Activated naive CD8-positive, alpha-beta T cell treated with anti-CD3 and anti-CD28 coated beads for 36 hours (primary cell): ENCODE data around the gene MED25. TPM values are rescaled to one million over a fixed set of nuclear protein-coding genes. Genes with fewer than 3 reads are reported as not detected.
"Not testable (repeated sequence)": the region's sequence is repeated elsewhere in the genome, so short reads cannot be mapped to it uniquely, and the experiment has no call there.

Experiments
- DNase-seq: peaks from one replicate; pipeline ENCODE4 v3.0.0; 2021
- H3K27ac Mint-ChIP-seq: one replicate; pipeline ENCODE4 v1.8.0; 2022; ENCODE audit warnings: mild to moderate bottlenecking, moderate library complexity, mixed read lengths
- H3K27me3 Mint-ChIP-seq: one replicate; pipeline ENCODE4 v1.8.0; 2022; ENCODE audit warnings: mild to moderate bottlenecking, mixed read lengths
- H3K36me3 Mint-ChIP-seq: one replicate; pipeline ENCODE4 v1.8.0; 2021; ENCODE audit warnings: mild to moderate bottlenecking, mixed read lengths
- H3K4me1 Mint-ChIP-seq: one replicate; pipeline ENCODE4 v1.8.0; 2021; ENCODE audit warnings: mixed read lengths
- H3K4me3 Mint-ChIP-seq: one replicate; pipeline ENCODE4 v1.8.0; 2022; ENCODE audit warnings: mild to moderate bottlenecking, moderate library complexity, mixed read lengths
- H3K9me3 Mint-ChIP-seq: one replicate; pipeline ENCODE4 v1.8.0; 2022; ENCODE audit warnings: mixed read lengths
- total RNA-seq, 2 experiments: library from RNA; stranded (reverse); gene quantifications; one replicate each; pipeline ENCODE4 v1.2.3, GENCODE V29; 2021

The MED25 gene
- total RNA-seq, 2 experiments from 2014 or later: 41.6 to 44.8 TPM

- not testable (repeated sequence) for DNase-seq, H3K36me3 Mint-ChIP-seq, H3K9me3 Mint-ChIP-seq, H3K27me3 Mint-ChIP-seq
- peak overlapping the region; percentile 97 for H3K27ac Mint-ChIP-seq
- peak overlapping the region; percentile 94 for H3K4me3 Mint-ChIP-seq
- H3K4me1 Mint-ChIP-seq: peaks cover 21% of the 10 kb centered on the region
Measured at GRCh38 chr19:49819452-49820115, 1.5 kb downstream of the MED25 start.

DNA sequence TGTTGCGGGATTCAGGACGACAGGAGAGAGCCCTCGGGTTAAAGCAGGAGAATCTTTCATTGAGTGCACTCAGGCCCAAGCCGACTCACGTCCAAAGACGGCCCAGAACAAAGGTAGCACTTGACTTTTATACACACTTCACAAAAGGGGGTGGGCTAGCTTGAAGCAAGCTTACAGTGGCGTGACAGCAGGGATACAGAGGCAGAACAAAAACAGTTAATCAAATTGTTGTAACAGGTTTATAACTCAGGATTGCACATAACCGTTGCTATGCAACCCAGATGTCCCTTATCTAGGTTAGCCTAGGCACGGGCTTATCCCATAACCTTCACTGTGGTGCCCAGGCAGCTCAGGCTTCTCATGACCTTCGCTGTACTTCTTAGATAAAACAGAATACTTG lies 2.0 kb downstream of the MED25 start:
- Mint-ChIP-seq H3K4me1 (peaks cover 21% of the 10 kb centered on the region), H3K9me3 (no peaks in the 10 kb centered on the region), H3K36me3 (no peaks in the 10 kb centered on the region)

GRCh38 chr19:49823472-49823871 lies 5.4 kb downstream of the MED25 start:
- H3K27ac Mint-ChIP-seq: no peak overlapping the region

More for the DNA sequence above, 2.0 kb downstream of the MED25 start:
- no peak overlapping the region for H3K4me3 Mint-ChIP-seq
- no peak overlapping the region for H3K27ac Mint-ChIP-seq
- DNase-seq: no peak
- no peaks in the 10 kb centered on the region for H3K27me3 Mint-ChIP-seq

DNA sequence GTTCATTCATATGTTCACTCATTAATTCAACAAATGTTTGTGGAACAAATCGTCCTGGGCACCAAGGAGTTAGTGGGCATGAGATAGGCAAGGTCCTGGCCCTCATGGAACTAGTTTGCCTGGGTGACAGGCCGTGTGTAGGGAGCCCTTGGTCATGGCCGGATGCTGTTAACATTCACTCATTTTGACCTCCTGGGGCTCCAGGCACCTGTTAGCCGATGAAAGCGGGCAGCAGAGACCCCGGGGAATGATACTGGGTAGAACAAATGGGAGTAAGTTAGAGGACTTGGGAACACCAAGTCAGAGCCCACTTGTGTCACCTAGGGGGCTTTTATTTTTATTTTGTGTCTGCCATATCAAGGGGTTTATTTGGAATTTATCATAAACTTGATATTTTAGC lies 6.6 kb downstream of the MED25 start:
- Mint-ChIP-seq H3K4me3 (no peak overlapping the region), H3K9me3 (no peaks in the 10 kb centered on the region), H3K36me3 (no peaks in the 10 kb centered on the region), H3K27ac (no peak overlapping the region), H3K27me3 (no peaks in the 10 kb centered on the region), H3K4me1 (peaks cover 6% of the 10 kb centered on the region)
- no peak for DNase-seq

More at GRCh38 chr19:49823472-49823871, 5.4 kb downstream of the MED25 start:
- H3K36me3 Mint-ChIP-seq: no peaks in the 10 kb centered on the region
- H3K4me1 Mint-ChIP-seq: peaks cover 16% of the 10 kb centered on the region
- H3K27me3 Mint-ChIP-seq: no peaks in the 10 kb centered on the region
- H3K4me3 Mint-ChIP-seq: no peak overlapping the region
- DNase-seq: no peak
- H3K9me3 Mint-ChIP-seq: no peaks in the 10 kb centered on the region

DNA sequence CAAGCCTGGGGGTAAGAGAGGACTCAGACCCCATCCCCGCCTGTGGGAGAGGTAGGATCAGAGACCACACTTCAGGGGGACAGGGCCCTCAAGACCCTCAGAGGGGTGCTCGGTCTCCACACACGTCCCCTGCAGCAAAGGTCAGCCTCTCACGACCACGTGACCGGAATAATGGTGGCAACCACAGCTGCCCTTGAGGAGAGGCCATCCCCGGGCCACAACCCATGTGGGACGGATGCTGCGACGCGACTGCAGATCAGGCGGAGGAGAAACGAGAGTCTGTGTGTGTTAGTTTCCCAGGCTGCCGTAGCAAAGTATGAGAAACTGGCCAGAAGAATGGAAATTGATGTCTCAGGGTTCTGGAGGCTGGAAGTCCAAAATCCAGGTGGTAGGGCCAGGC lies 8.9 kb downstream of the MED25 start:
- H3K9me3 Mint-ChIP-seq: no peaks in the 10 kb centered on the region
- no peak overlapping the region for H3K27ac Mint-ChIP-seq
- H3K4me1 Mint-ChIP-seq: no peaks in the 10 kb centered on the region
- DNase-seq: no peak
- no peaks in the 10 kb centered on the region for H3K27me3 Mint-ChIP-seq
- no peak overlapping the region for H3K4me3 Mint-ChIP-seq
- no peaks in the 10 kb centered on the region for H3K36me3 Mint-ChIP-seq

- DNase-seq: no peak
- Mint-ChIP-seq H3K27ac (no peak overlapping the region), H3K36me3 (peaks cover 5% of the 10 kb centered on the region), H3K4me1 (no peaks in the 10 kb centered on the region), H3K27me3 (no peaks in the 10 kb centered on the region), H3K9me3 (no peaks in the 10 kb centered on the region), H3K4me3 (no peak overlapping the region)
Measured at GRCh38 chr19:49829200-49829599, 11.1 kb downstream of the MED25 start.

DNA sequence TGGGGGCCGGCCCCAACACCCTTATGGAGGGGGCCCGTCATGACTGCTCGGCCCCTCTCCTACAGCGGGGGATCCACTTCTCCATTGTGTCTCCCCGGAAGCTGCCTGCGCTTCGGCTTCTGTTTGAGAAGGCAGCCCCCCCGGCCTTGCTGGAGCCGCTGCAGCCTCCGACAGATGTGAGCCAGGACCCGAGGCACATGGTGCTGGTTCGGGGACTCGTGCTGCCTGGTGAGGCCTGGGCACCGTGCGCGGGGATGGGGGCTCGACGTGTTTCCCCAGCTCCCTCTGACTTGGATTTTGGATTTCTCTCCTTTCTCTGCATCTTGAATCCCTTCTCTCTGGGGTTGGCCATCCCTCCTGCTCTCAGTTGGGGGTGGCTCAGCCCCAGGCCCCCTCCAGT lies 11.6 kb downstream of the MED25 start:
- H3K9me3 Mint-ChIP-seq: no peaks in the 10 kb centered on the region
- no peak overlapping the region for H3K27ac Mint-ChIP-seq
- H3K36me3 Mint-ChIP-seq: peaks cover 7% of the 10 kb centered on the region

GRCh38 chr19:49830766-49831165 lies 12.7 kb downstream of the MED25 start:
- no peak for DNase-seq
- H3K4me3 Mint-ChIP-seq: no peak overlapping the region
- H3K36me3 Mint-ChIP-seq: peaks cover 7% of the 10 kb centered on the region
- no peaks in the 10 kb centered on the region for H3K9me3 Mint-ChIP-seq
- H3K4me1 Mint-ChIP-seq: no peaks in the 10 kb centered on the region
- H3K27ac Mint-ChIP-seq: no peak overlapping the region
- no peaks in the 10 kb centered on the region for H3K27me3 Mint-ChIP-seq

More for the DNA sequence above, 11.6 kb downstream of the MED25 start:
- H3K27me3 Mint-ChIP-seq: no peaks in the 10 kb centered on the region
- DNase-seq: no peak
- H3K4me1 Mint-ChIP-seq: no peaks in the 10 kb centered on the region
- no peak overlapping the region for H3K4me3 Mint-ChIP-seq

- Mint-ChIP-seq H3K27ac (no peak overlapping the region), H3K4me1 (no peaks in the 10 kb centered on the region), H3K4me3 (no peak overlapping the region), H3K27me3 (no peaks in the 10 kb centered on the region), H3K36me3 (peaks cover 7% of the 10 kb centered on the region), H3K9me3 (no peaks in the 10 kb centered on the region)
- DNase-seq: no peak
Measured at GRCh38 chr19:49831592-49831991, 13.5 kb downstream of the MED25 start.

GRCh38 chr19:49832556-49832955 lies 14.5 kb downstream of the MED25 start:
- Mint-ChIP-seq H3K27me3 (no peaks in the 10 kb centered on the region), H3K9me3 (no peaks in the 10 kb centered on the region), H3K36me3 (peaks cover 8% of the 10 kb centered on the region), H3K4me1 (no peaks in the 10 kb centered on the region), H3K27ac (no peak overlapping the region), H3K4me3 (no peak overlapping the region)
- no peak for DNase-seq

GRCh38 chr19:49833599-49833998 lies 15.5 kb downstream of the MED25 start:
- Mint-ChIP-seq H3K36me3 (peaks cover 10% of the 10 kb centered on the region), H3K4me3 (no peak overlapping the region), H3K27me3 (no peaks in the 10 kb centered on the region), H3K9me3 (no peaks in the 10 kb centered on the region), H3K4me1 (no peaks in the 10 kb centered on the region), H3K27ac (no peak overlapping the region)
- no peak for DNase-seq

GRCh38 chr19:49835562-49835961 lies 17.5 kb downstream of the MED25 start:
- no peak overlapping the region for H3K4me3 Mint-ChIP-seq
- no peaks in the 10 kb centered on the region for H3K9me3 Mint-ChIP-seq
- H3K36me3 Mint-ChIP-seq: peaks cover 10% of the 10 kb centered on the region
- no peaks in the 10 kb centered on the region for H3K27me3 Mint-ChIP-seq
- DNase-seq: no peak
- H3K27ac Mint-ChIP-seq: no peak overlapping the region
- no peaks in the 10 kb centered on the region for H3K4me1 Mint-ChIP-seq

DNA sequence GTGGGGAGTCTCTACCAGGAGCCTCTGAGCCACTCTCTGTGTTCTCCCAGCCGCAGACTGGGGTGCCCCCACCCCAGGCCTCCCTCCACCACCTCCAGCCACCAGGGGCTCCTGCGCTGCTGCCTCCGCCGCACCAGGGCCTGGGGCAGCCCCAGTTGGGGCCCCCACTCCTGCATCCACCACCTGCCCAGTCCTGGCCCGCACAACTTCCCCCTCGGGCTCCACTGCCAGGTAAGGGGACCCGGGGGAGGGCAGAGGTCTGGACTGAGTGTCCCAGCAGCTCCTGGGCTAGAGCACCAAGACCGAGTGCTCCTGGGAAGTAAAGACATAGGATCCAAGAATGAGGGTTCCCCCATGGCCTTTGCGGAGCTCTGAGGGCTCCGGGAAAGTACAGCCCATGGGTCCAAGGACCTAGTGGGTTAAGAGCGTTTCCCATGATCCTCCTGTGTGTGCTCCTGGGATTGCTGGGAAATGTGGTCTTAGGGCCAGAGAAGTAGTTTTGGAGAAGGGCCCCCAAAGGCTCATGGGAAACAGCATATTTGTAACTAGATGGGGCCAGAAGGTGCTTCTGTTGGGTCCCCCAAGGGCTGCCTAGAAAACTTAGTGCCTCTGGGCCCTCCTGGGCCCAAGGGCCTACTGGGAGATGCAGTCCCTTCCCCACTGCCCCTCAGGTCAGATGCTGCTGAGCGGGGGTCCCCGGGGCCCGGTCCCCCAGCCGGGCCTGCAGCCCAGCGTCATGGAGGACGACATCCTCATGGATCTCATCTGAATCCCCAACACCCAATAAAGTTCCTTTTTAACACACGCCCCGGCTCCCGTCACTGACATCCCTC lies 18.3 kb downstream of the MED25 start:
- Mint-ChIP-seq H3K4me3 (no peak overlapping the region), H3K27me3 (no peaks in the 10 kb centered on the region), H3K9me3 (no peaks in the 10 kb centered on the region), H3K27ac (no peak overlapping the region), H3K36me3 (peaks cover 10% of the 10 kb centered on the region), H3K4me1 (no peaks in the 10 kb centered on the region)
- DNase-seq: no peak

DNA sequence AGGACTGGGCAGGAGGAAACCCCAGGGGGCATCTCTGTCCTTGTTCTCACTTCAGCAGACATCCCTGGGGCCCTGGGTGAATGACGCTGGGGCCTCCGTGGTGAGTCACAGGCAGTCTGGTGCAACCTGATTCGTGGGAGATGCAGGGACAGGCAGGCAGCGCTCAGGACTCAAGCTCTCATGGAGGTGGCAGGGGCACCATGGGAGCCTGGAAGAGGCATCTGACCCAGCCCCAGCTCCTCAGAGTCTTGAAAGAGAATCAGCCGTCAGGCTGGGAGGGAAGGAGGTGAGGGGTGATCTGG lies 18.9 kb downstream of the MED25 start:
- Mint-ChIP-seq H3K36me3 (peaks cover 10% of the 10 kb centered on the region), H3K27ac (peak overlapping the region; percentile 11), H3K9me3 (no peaks in the 10 kb centered on the region), H3K4me3 (no peak overlapping the region), H3K4me1 (no peaks in the 10 kb centered on the region), H3K27me3 (no peaks in the 10 kb centered on the region)
- no peak for DNase-seq

DNA sequence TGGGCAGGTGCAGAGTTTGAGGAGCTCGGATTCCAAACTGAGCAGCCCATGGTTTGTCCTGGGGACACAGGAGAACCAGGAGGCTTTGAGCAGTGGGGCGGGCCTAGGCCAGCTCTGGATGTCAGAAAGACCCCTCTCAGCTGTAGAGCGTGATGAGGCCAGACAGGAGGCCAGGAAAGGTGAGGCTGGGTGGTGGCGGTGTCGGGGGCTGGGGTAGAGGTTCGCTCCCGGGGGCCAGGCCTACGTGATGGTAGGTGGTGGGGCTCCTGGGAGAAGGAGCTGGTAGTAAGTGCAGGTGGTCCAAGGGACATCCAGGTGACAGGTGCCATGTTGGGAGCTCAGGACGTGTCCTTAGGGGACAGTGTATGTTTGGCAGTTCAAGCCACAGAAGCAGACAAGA lies 19.3 kb downstream of the MED25 start:
- peaks cover 7% of the 10 kb centered on the region for H3K36me3 Mint-ChIP-seq
- H3K27ac Mint-ChIP-seq: no peak overlapping the region
- H3K9me3 Mint-ChIP-seq: no peaks in the 10 kb centered on the region
- no peaks in the 10 kb centered on the region for H3K4me1 Mint-ChIP-seq
- H3K27me3 Mint-ChIP-seq: no peaks in the 10 kb centered on the region
- no peak overlapping the region for H3K4me3 Mint-ChIP-seq
- DNase-seq: no peak
